Glutamatergic neuron (in vitro differentiated cells): ENCODE measurements around the gene SIK3. TPM values are rescaled to one million over a fixed set of nuclear protein-coding genes. Genes with fewer than 3 reads are reported as not detected.
"Not testable (repeated sequence)": the region's sequence is repeated elsewhere in the genome, so short reads cannot be mapped to it uniquely, and the experiment has no call there.

Experiments
- DNase-seq: peaks from one replicate; pipeline ENCODE4 v3.0.0; 2022
- H3K27ac Mint-ChIP-seq: one replicate; pipeline ENCODE4 v1.8.0; 2020; ENCODE audit warnings: mild to moderate bottlenecking, mixed read lengths, inconsistent platforms; ENCODE audit not compliant: unreplicated experiment
- H3K27me3 Mint-ChIP-seq: one replicate; pipeline ENCODE4 v1.8.0; 2020; ENCODE audit warnings: mild to moderate bottlenecking, moderate library complexity, mixed read lengths, inconsistent platforms; ENCODE audit not compliant: unreplicated experiment
- H3K36me3 Mint-ChIP-seq: one replicate; pipeline ENCODE4 v1.8.0; 2020; ENCODE audit warnings: mild to moderate bottlenecking, mixed read lengths, inconsistent platforms; ENCODE audit not compliant: unreplicated experiment
- H3K4me1 Mint-ChIP-seq: one replicate; pipeline ENCODE4 v1.8.0; 2020; ENCODE audit warnings: mild to moderate bottlenecking, low read depth, mixed read lengths, inconsistent platforms; ENCODE audit not compliant: unreplicated experiment
- H3K4me3 Mint-ChIP-seq: one replicate; pipeline ENCODE4 v1.8.0; 2020; ENCODE audit warnings: mild to moderate bottlenecking, mixed read lengths, inconsistent platforms; ENCODE audit not compliant: unreplicated experiment
- H3K9me3 Mint-ChIP-seq: one replicate; pipeline ENCODE4 v1.8.0; 2020; ENCODE audit warnings: mild to moderate bottlenecking, moderate library complexity, mixed read lengths, inconsistent platforms; ENCODE audit not compliant: unreplicated experiment
- CTCF ChIP-seq: fragments of 200-600 bp; sonication (generic); IDR thresholded peaks from one replicate; pipeline ENCODE4 v1.5.0; 2021; ENCODE audit not compliant: partially characterized antibody, unreplicated experiment
- total RNA-seq: library from RNA; stranded (reverse); fragmentation: NEBNext Ultra II Directional; extraction: Animal tissue kit (Norgen Biotek cat#: 25700); gene quantifications from one replicate; pipeline ENCODE4 v1.2.1, GENCODE V29; 2021; ENCODE audit not compliant: unreplicated experiment

SIK3 gene
- total RNA-seq, 1 donor from 2014 or later, result 22.2 TPM

GRCh38 chr11:117052196-117053149 is 45.8 kb downstream of the SIK3 start:
- Mint-ChIP-seq H3K4me3 (no peak overlapping the region), H3K9me3 (no peaks in the 10 kb centered on the region), H3K27ac (no peak overlapping the region), H3K4me1 (no peaks in the 10 kb centered on the region), H3K36me3 (no peaks in the 10 kb centered on the region), H3K27me3 (no peaks in the 10 kb centered on the region)
- DNase-seq, result no peak
- no peak for TF ChIP-seq CTCF

GRCh38 chr11:117050121-117050520 is 48.1 kb downstream of the SIK3 start:
- not testable (repeated sequence) for H3K36me3 Mint-ChIP-seq, H3K27ac Mint-ChIP-seq, H3K9me3 Mint-ChIP-seq, H3K4me3 Mint-ChIP-seq, H3K4me1 Mint-ChIP-seq, DNase-seq, H3K27me3 Mint-ChIP-seq

GRCh38 chr11:117046627-117047026 is 51.6 kb downstream of the SIK3 start:
- not testable (repeated sequence) for H3K4me1 Mint-ChIP-seq, H3K36me3 Mint-ChIP-seq, H3K9me3 Mint-ChIP-seq, H3K27ac Mint-ChIP-seq, DNase-seq, H3K27me3 Mint-ChIP-seq, H3K4me3 Mint-ChIP-seq

DNA sequence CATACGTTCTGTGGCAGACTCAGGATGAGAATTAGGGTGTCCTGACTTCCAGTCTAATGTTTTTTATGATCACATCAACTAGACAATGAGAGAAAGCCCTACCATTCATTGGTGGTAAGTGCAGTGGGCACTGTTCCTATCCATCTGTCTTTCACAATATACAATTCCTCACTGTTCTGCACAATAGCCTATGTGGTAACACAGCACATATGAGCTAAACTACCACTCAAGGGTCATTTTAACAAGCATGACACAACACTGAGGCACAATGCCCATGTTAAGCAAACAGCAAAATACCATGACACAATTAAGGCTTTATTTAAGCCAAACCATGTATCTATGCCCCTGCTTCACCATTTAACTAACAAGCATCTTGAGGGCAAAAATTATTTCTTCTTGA is 52.3 kb downstream of the SIK3 start:
- Mint-ChIP-seq H3K9me3 (no peaks in the 10 kb centered on the region), H3K36me3 (no peaks in the 10 kb centered on the region), H3K27ac (no peak overlapping the region), H3K4me1 (peaks cover 2% of the 10 kb centered on the region), H3K27me3 (no peaks in the 10 kb centered on the region), H3K4me3 (no peak overlapping the region)
- DNase-seq, result no peak
- no peak for TF ChIP-seq CTCF

- Mint-ChIP-seq H3K27me3 (no peaks in the 10 kb centered on the region), H3K4me3 (no peak overlapping the region), H3K27ac (no peak overlapping the region), H3K36me3 (no peaks in the 10 kb centered on the region), H3K9me3 (no peaks in the 10 kb centered on the region), H3K4me1 (peaks cover 2% of the 10 kb centered on the region)
- no peak for TF ChIP-seq CTCF
- DNase-seq, result no peak
These were observed 53.0 kb downstream of the SIK3 start for GRCh38 chr11:117045196-117045595.
